GM18517 (cell line): ENCODE results near the gene LRRFIP1.
"Not testable (repeated sequence)": the region's sequence is repeated elsewhere in the genome, so short reads cannot be mapped to it uniquely, and the experiment has no call there.

ENCODE experiments used
- ATAC-seq: cut with Tn5 transposase; IDR thresholded peaks from one replicate; pipeline ENCODE4 v1.9.1; 2021; ENCODE audit warnings: mild to moderate bottlenecking, moderate library complexity; ENCODE audit not compliant: unreplicated experiment

Gene LRRFIP1

DNA sequence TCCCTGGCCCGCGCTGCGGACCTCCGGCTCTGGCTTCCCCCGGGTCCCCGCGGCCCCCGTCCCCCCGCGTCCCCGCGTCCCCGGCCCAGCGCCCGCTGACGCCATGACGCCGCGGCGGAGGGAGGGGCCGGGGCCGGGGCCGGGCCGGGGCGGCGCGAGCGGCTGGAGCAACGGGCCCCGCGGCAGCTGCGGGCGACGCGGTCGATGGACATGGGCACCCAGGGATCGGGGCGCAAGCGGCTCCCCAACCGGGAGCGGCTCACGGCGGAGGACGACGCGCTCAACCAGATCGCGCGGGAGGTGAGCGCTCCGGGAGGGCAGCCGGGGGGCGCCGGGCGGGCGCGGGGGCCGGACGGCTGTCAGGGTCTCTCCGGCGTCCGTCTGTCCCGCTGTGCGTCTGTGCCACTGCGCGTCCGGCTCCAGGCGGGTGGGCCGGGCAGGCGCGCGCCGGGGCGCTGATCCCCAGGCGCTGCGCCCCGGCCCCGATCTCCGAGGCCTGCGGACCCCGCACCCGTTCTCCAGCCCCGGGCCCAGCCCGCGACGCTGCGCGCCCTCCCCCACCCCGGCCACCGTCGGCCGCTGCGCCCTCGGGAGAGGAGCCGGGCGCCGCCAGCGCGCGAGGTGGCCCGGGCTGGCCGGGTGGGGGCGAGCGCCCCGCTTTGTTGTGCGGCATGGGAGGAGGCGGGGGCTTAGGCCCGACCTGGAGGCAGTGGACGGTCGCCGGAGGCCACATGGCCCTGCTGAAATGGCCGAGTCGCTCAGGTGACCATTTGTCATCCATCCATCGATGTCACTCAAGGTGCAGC lies at the start of gene LRRFIP1:
LRRFIP1 (plus strand) TSS at position 147 of the 806 bp plus-strand sequence; CDS start at position 205, 58 bp downstream.
- no peak for ATAC-seq

DNA sequence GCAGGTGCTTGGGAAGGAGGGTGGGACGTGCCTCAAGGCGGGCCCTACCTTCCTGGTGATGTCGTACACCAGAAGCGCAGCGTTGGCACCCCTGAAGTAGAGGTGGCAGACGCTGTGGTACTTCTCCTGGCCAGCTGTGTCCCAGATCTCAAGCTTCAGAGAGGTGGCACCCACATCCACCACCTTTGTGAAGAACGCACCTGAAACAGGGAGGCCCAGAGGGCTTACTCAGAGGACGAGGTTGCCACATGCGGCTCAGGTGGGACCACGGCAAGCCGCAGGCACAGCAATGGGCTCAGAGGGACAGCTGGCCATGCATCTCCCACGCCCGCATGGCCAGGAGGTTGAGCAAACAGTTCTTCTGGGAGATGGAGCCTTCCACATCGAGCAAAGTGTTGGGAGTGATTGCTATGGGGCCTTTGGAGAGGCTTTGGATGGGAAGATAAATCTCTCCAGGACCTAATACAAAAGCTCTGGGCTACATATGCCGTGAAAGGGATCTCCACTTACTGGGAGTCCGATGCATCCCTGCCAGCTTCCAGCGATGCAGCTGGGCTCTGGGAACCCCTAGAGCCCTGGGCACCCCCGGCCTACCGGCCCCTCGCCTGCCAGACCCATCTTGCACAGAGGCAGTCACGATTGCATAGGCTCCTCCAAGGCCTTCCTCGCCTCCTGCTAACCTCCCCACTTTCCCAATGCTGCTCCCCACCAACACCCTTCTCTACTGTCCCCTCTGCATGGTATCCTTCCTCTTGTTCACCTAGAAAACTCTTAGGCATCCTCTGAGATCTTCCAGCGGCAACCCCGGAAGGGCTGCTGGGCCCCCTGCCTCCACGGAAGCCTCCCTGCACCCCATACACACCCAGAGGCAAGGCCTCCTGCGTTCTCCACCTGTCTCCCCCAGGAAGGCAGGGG lies 49.2 kb upstream of the LRRFIP1 start:
- no peak for ATAC-seq

GRCh38 chr2:237581326-237581725 lies 46.1 kb upstream of the LRRFIP1 start:
- ATAC-seq, result no peak

- ATAC-seq, result no peak
Measured at GRCh38 chr2:237581751-237582746, 45.3 kb upstream of the LRRFIP1 start.

GRCh38 chr2:237583385-237584295 lies 43.7 kb upstream of the LRRFIP1 start:
- no peak for ATAC-seq

- ATAC-seq, result no peak
Measured at GRCh38 chr2:237585590-237586221, 41.7 kb upstream of the LRRFIP1 start.

GRCh38 chr2:237588044-237588696 lies 39.2 kb upstream of the LRRFIP1 start:
- no peak for ATAC-seq

DNA sequence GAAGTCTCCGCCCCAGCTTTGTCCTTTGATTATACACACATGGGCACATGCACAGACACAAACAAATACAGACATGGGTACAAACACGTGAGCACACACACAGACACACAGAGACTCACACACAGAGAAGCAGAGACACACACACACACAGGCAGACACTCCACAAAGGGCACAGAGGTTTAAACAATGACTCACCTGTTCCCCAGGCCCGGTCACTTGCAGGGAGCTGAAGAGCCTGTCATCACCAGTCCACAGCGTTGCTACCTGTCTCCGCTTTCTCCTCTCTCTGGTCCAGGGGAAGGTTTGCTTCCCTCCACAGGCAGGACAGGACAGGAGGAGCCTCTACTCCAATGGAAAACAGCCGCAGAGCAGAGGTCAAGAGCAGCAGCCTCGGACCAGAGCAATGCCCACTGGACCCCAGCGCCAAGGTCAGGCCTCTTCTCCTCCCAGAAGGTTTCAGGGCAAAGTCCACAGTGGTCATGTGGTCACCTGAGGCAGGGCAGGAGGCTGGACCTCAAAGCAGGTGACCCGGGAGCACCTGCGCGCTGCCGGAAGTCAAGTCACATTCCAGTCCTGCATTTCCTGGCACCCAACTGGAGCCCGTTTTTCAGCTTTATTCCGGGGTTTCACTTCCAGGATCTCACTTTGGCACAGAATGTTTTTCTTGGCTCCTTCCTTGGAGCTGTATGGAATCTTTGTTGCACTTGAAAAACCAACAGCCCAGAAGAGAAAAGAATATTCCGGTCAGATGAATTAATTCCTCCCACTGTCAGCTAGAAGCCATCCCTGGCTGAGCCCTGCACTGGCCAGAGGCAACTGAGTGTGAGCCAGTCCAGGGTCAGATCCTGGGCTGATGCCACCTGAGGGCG lies 36.9 kb upstream of the LRRFIP1 start, which contains the start of gene RAB17:
RAB17 (minus strand) TSS at position 463 of the 869 bp plus-strand sequence. CDS start 4,580 bp downstream, outside the sequence.
- no peak for ATAC-seq

GRCh38 chr2:237591141-237591881 lies 36.1 kb upstream of the LRRFIP1 start:
- no peak for ATAC-seq

DNA sequence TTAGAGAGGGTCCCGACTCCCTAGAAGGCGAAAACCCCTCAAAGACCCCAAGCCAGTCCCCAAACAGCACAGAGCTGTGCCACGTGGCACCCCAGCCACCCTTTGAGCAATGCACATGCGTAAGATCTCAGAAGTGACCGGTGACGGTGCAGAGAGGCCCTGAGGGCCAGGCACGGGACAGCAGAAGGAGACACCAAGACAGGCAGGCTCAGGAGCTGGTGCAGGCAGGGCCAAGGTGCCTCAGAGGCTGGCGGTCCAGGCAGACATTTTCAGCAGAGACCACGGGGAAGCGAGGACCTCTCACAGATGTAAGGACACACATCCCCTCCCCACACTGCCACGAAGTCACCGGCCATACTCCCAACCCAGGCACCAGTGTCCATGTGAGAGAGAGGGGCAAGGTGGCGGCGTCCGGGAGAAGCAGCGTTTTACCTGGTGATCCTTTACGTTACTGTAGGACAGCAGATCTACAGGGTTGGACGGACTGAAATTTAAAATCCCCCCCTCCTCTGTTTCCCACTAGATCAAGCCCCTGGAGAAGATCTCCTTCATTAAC lies 34.9 kb upstream of the LRRFIP1 start:
- ATAC-seq, result no peak

DNA sequence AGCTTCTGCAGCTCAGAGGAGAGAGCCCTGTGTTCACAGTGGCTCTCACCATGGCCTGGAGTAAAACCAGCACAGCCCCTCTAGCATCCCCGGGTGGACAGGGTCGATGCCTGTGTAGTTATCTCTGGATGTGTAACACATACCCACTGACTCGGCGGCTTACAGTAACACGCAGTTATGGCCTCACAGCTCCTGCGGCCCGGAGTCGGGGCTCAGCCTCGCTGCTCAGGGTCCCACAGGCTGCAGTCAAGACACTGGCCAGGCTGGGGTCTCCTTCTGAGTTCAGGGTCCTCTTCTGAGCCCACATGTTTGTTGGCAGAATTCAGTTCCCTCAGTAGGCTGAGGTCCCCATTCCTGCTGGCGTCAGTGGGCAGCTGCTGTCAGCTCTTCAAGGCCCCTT lies 34.4 kb upstream of the LRRFIP1 start:
- ATAC-seq, result no peak

GRCh38 chr2:237593596-237594320 lies 33.6 kb upstream of the LRRFIP1 start:
- ATAC-seq, result no peak

- ATAC-seq, result no peak
Measured at GRCh38 chr2:237594514-237594871, 32.9 kb upstream of the LRRFIP1 start.

DNA sequence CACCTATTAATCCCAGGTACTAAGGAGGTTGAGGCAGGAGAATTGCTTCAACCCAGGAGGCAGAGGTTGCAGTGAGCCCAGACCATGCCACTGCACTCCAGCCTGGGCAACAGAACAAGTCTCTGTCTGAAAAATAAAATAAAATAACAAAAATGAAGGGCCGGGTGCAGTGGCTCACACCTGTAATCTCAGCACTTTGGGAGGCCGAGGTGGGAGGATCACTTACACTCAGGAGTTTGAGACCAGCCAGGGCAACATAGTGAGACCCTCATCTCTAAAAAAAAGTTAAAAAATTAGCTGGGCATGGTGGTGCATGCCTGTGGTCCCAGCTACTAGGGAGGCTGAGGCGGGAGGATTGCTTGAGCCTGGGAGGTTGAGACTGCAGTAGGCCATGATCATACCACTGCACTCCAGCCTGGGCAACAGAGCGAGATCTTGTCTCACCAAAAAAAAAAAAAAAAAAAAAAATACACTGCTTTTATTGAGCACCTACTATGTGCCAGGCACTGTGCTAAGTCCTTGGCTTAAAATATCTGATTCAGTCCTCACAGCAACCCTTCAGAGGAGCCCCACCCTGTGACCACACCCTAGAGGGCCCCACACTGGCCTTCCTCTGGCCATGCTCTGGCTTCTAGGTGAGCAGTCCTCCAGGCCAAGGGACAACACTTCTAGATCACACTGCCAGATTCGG lies 31.4 kb upstream of the LRRFIP1 start:
- not testable (repeated sequence) for ATAC-seq

GRCh38 chr2:237596520-237597195 lies 30.7 kb upstream of the LRRFIP1 start:
- no peak for ATAC-seq
